Measurements from ENCODE around the gene ACOX2.

DNA sequence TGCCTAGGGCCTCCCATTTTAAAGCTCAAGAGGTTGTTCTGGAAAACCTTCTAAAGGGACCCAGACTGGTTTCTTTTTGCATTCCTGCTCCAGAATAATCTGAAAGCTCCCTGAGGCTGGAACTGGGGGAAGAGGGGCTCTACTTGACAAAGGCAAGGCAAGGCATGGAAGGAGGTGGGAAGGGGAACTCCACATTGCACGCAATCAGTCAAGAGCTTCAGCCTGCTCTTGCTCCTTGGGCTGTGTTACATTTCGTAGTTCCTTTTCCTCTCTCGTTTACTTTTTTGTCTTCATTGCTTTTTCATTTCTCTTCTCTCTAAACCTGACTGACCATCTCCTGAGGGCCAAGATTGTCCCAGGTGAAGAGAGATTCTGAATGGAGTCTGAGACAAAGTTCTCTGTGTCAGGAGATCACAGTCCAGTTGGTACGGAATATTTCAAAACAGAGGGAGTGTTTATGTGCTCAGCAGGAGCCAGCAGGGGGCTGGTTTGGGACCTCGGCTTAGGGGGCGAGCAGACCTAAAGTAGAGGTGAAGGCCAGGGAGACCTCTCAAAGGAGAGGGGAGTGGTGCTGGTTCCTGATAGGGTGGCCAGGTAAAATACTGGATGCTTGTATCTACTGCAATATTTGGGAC is 51.1 kb downstream of the ACOX2 start:
- TF ChIP-seq, protein P1, sequence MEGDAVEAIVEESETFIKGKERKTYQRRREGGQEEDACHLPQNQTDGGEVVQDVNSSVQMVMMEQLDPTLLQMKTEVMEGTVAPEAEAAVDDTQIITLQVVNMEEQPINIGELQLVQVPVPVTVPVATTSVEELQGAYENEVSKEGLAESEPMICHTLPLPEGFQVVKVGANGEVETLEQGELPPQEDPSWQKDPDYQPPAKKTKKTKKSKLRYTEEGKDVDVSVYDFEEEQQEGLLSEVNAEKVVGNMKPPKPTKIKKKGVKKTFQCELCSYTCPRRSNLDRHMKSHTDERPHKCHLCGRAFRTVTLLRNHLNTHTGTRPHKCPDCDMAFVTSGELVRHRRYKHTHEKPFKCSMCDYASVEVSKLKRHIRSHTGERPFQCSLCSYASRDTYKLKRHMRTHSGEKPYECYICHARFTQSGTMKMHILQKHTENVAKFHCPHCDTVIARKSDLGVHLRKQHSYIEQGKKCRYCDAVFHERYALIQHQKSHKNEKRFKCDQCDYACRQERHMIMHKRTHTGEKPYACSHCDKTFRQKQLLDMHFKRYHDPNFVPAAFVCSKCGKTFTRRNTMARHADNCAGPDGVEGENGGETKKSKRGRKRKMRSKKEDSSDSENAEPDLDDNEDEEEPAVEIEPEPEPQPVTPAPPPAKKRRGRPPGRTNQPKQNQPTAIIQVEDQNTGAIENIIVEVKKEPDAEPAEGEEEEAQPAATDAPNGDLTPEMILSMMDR (IDR thresholded peaks at IDR 0.05): no peak
- no peak for TF ChIP-seq FOSL2 (IDR thresholded peaks at IDR 0.05)
- no peak for TF ChIP-seq FOSL2 (CRISPR knock-in tag; IDR thresholded peaks at IDR 0.05)
- TF ChIP-seq PHF8 (IDR thresholded peaks at IDR 0.05; ENCODE audit: borderline replicate concordance, low read depth): no peak
- no peak for TF ChIP-seq POLR2A (IDR thresholded peaks at IDR 0.05; ENCODE audit: low read length)
